ENCODE measurements around the gene PIP5K1C. TPM values are rescaled to one million over a fixed set of nuclear protein-coding genes. Genes with fewer than 3 reads are reported as not detected.
A peak's percentile ranks its signal among the peaks of the same experiment; 100 is the strongest.

Gene PIP5K1C
- total RNA-seq, 4 donors from 2014 or later = 12.0 to 25.3 (median 15.2) TPM

- Histone ChIP-seq H3K9me3 (no peaks in the 10 kb centered on the region), H3K36me3 (peaks cover 8 to 33% (median 16%) of the 10 kb centered on the region in 3 donors), H3K27ac (peak overlapping the region; percentile 25 to 89 (median 80)), H3K4me1 (peaks cover 0 to 80% (median 36%) of the 10 kb centered on the region in 3 donors), H3K4me3 (no peak overlapping the region), H3K27me3 (peaks cover 0 to 34% (median 0%) of the 10 kb centered on the region in 4 donors)
- no peak for TF ChIP-seq POLR2A (IDR thresholded peaks at IDR 0.05)
- no peak for DNase-seq
- WGBS, 2 donors = 61 to 68% methylated on average over 3 of the region's 3 CpGs
- intact Hi-C loops (cut with DNase I) = no loop called here
Measured at GRCh38 chr19:3608079-3608641, 92.1 kb downstream of the PIP5K1C start.

GRCh38 chr19:3607303-3608078 lies 92.8 kb downstream of the PIP5K1C start:
- Histone ChIP-seq H3K9me3 (no peaks in the 10 kb centered on the region), H3K27me3 (peaks cover 0 to 35% (median 0%) of the 10 kb centered on the region in 4 donors), H3K27ac (peak overlapping the region; percentile 67 to 89 (median 80)), H3K36me3 (peaks cover 8 to 26% (median 13%) of the 10 kb centered on the region in 3 donors), H3K4me1 (peaks cover 0 to 77% (median 36%) of the 10 kb centered on the region in 3 donors), H3K4me3 (peak overlapping the region; percentile 23 to 73 (median 52))
- DNase-seq = no peak
- no peak for TF ChIP-seq POLR2A (IDR thresholded peaks at IDR 0.05)
- TF ChIP-seq CTCF (IDR thresholded peaks at IDR 0.05) = no peak
- WGBS, 2 donors = 24 to 43% methylated on average over 14 to 17 of the region's 22 CpGs
- intact Hi-C loops (cut with DNase I) = no loop called here

GRCh38 chr19:3606690-3607289 lies 93.5 kb downstream of the PIP5K1C start, which contains the start of gene TBXA2R:
TSS of gene TBXA2R (minus strand) at chr19:3606875. CDS start at chr19:3600634, 6,241 bp downstream.
- H3K36me3 ChIP-seq = peaks cover 8 to 19% (median 8%) of the 10 kb centered on the region in 3 donors
- intact Hi-C loops (cut with DNase I) = no loop called here
- H3K4me1 ChIP-seq = peaks cover 0 to 75% (median 36%) of the 10 kb centered on the region in 3 donors
- H3K27ac ChIP-seq = peak within 1 kb of the TSS; percentile 67 to 89 (median 80)
- no peaks in the 10 kb centered on the region for H3K9me3 ChIP-seq
- 0 to 3% methylated on average over 2 to 7 of the region's 46 CpGs for WGBS, 2 donors
- DNase-seq = no peak
- H3K4me3 ChIP-seq = peak within 1 kb of the TSS; percentile 23 to 73 (median 52)
- H3K27me3 ChIP-seq = peaks cover 0 to 35% (median 0%) of the 10 kb centered on the region in 4 donors
- TF ChIP-seq POLR2A (IDR thresholded peaks at IDR 0.05) (peak in 1 of 4 donors; percentile 29), CTCF (IDR thresholded peaks at IDR 0.05) (no peak)

- Histone ChIP-seq H3K9me3 (no peaks in the 10 kb centered on the region), H3K4me3 (peak overlapping the region; percentile 23 to 73 (median 52)), H3K36me3 (peaks cover 2 to 14% (median 2%) of the 10 kb centered on the region in 3 donors), H3K27ac (peak overlapping the region; percentile 67 to 89 (median 80)), H3K27me3 (peaks cover 0 to 35% (median 0%) of the 10 kb centered on the region in 4 donors), H3K4me1 (peaks cover 0 to 75% (median 36%) of the 10 kb centered on the region in 3 donors)
- DNase-seq = no peak
- 19 to 33% methylated on average over 1 to 6 of the region's 35 CpGs for WGBS, 2 donors
- no peak for TF ChIP-seq POLR2A (IDR thresholded peaks at IDR 0.05)
- no peak for TF ChIP-seq CTCF (IDR thresholded peaks at IDR 0.05)
- intact Hi-C loops (cut with DNase I) = no loop called here
Measured at GRCh38 chr19:3606174-3606689, 94.0 kb downstream of the PIP5K1C start.

- intact Hi-C loops (cut with DNase I) = no loop called here
- Histone ChIP-seq H3K36me3 (peaks cover 0 to 9% (median 0%) of the 10 kb centered on the region in 3 donors), H3K9me3 (no peaks in the 10 kb centered on the region), H3K27me3 (peaks cover 0 to 35% (median 0%) of the 10 kb centered on the region in 4 donors), H3K27ac (peak overlapping the region; percentile 67 to 89 (median 80)), H3K4me1 (peaks cover 0 to 75% (median 36%) of the 10 kb centered on the region in 3 donors), H3K4me3 (peak overlapping the region; percentile 23 to 73 (median 52))
- TF ChIP-seq POLR2A (IDR thresholded peaks at IDR 0.05) = no peak
- no peak for TF ChIP-seq CTCF (IDR thresholded peaks at IDR 0.05)
- DNase-seq = no peak
- 43 to 45% methylated on average over 5 of the region's 5 CpGs for WGBS, 2 donors
Measured at GRCh38 chr19:3605770-3606169, 94.5 kb downstream of the PIP5K1C start.

Data from esophagus squamous epithelium (tissue), 5 donors.